Spleen (tissue), 7 donors: ENCODE results near the gene HADHA.

Experiments used
- CTCF ChIP-seq, 11 experiments: fragments of 200-600 bp in 7 of 11; fragments of 450-650 bp in 4 of 11; sonication (generic) in 4 of 11; IDR thresholded peaks in 8 of 11; conservative IDR thresholded peaks in 3 of 11; 1 replicate in 7 of 11; 2 replicates in 4 of 11; pipeline versions ENCODE4 v1.4.0 to v1.8.0; 2016 to 2021; ENCODE audit warnings: antibody characterized with exemption in 11 of 11, inconsistent platforms in 4 of 11, mild to moderate bottlenecking in 1 of 11
- POLR2A ChIP-seq, 3 donors: fragments of 450-650 bp; IDR thresholded peaks; one replicate each; pipeline ENCODE4 v1.5.1; 2017; ENCODE audit warnings: antibody characterized with exemption in 3 of 3, mild to moderate bottlenecking in 1 of 3
- POLR2AphosphoS5 ChIP-seq, 3 donors: sonication (generic); formaldehyde crosslinking; IDR thresholded peaks; one replicate each; pipeline ENCODE4 v1.5.1; 2017; ENCODE audit warnings: antibody characterized with exemption in 3 of 3
- donor health status: DM: no; HTN: no; CAD: no; lungs with moderate emphysema.
- donor health status: DM: no; HTN: no; CAD: no.
- donor health status: DM: no; HTN: no; CAD: no.

- TF ChIP-seq CTCF (IDR thresholded peaks at IDR 0.05 in 8 of 11, conservative IDR thresholded peaks at IDR 0.05 in 3 of 11) = no peak
- TF ChIP-seq POLR2A (IDR thresholded peaks at IDR 0.05) = no peak
- TF ChIP-seq POLR2AphosphoS5 (IDR thresholded peaks at IDR 0.05) = no peak
Observed at GRCh38 chr2:26170795-26171194, 73.6 kb downstream of the HADHA start.
